AG20443 (cell line): ENCODE data around the gene ACTR3.
"Not testable (repeated sequence)": the region's sequence is repeated elsewhere in the genome, so short reads cannot be mapped to it uniquely, and the experiment has no call there.

Source experiments
- DNase-seq: peaks from one replicate; pipeline ENCODE4 v3.0.0; 2012; ENCODE audit warnings: low spot score, mixed read lengths

The ACTR3 gene

DNA sequence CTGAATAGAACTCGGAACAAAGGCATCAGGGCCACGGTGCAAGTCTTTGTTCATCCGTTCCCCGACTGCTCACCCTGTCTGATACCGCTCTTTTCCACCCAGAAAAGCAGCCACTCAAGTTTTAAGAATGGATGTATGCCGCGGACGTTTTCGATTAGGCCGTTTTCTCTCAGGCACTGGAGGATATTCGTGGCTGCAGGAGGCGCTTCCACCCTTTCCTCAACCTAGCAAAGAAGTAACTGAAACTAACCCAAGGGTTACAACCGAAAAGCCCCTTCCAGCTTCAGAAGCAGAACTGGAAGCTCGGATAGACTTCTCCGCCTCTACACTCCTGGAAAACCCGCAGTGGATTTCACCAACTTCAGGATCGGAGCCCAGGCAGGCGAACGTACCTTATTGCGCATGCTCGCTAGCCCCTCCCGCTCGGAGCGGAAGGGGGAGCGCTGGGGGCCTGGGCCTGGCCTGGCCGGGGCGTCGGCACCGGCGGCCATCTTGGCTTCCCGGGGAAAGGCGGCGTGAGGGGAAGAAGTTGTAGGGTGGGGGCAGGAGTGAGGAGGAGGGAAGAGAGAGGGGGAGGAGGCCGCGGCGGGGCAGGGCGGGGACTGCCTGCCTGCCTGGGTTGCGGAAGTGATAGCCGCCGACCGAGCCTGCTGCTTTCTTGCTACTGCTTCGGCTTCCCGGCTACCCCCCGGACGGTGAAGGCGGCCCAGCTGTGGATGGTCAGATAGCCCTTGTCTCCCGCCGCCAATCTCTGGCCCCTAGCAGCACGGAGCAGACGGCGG lies at the start of gene ACTR3:
Gene ACTR3, plus strand, starts transcription at position 619 of the 782 bp plus-strand sequence. CDS start 191 bp downstream, outside the sequence.
- peak; percentile 97 for DNase-seq

DNA sequence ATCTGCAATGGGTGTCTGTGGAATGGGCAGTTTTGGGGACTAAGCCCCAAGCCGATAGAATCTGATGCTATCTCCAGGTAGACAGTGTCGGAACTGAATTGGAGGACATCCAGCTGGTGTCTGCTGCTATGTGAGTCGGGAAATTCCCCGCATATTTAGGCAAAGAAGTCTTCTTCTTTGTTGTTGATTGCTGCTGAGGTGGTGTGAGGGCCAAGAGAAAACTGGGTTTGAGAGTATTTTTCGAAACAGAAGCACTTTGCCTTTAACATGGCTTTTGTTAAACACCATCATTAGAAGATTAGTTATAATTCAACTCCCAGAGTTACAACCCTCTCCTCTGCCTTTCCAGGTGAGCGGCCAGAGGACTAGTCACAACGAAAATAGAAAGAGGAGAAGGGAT lies 49.4 kb upstream of the ACTR3 start:
- DNase-seq, result no peak

DNA sequence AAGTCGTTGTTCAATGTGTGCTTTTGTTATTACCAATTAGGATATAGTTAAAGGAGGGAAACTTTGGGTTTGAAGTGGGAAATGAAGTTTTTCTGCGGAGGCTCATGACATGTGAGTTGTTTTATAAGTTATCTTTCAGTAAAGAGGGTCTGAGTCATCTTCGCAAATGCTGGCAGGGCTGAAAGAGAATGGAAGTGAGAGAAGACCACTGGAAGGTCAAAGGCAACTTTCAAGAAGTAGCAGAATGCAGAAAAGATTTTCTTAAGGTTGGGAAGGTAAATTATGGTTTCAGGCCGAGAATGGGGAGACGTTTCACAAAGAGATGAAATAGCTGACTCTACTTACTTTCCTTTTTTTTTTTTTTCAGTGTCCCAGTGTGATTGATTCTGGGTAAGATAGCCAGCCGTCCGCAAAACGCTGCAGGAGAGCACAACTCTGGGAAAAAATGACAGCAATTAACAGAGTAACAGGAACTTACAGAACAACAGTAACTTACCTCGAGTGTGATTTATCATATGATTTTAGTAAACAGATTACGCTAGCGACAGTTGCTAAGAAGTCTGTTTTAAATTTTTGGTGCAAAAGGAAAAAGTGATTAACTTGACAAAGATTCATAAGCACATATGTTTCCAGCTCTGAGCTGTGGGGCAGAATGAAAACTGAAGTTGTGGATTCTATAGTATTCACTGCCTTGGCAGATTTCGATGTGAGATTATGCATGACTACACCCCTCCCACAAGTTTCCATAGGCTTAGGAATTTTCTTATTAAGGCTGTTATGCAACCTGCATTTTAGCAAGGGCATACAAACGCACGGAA lies 46.8 kb upstream of the ACTR3 start:
- peak; percentile 63 for DNase-seq

- not testable (repeated sequence) for DNase-seq
Observed at GRCh38 chr2:113843737-113844050, 46.2 kb upstream of the ACTR3 start.

DNA sequence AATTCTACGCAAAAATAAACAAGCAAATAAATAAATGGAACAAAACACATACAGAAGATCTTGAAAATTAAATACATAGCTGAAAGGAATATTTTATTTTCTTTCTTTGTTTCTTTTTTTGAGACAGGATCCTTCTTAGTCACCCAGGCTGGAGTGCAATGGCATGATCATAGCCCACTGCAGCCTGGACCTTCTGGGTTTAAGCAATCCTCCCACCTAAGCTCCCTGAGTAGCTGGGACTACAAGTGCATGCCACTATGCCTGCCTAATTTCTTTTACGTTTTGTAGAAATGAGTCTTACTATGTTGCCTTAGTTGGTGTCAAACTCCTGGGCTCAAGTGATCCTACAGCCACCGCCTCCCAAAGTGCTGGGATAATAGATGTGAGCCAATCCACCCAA lies 44.6 kb upstream of the ACTR3 start:
- no peak for DNase-seq

GRCh38 chr2:113845796-113846195 lies 44.1 kb upstream of the ACTR3 start:
- not testable (repeated sequence) for DNase-seq

DNA sequence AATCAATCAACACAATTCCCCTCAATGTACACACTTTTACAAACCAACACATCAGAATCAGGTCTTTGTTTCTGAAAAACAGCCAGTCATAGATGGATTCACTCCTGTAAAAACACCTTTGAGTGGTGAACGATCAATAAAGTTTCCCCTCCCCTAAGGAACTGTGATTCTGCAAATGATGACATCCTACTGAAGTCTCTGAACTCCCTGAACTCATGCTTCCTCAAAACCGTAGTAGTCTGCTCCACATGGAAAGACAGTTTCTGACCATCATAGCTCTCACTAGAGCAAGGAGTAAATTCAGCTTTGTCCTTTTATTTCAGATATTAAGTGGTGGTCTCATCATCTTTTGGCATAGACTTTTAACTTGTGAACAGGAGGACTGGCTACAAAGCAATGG lies 43.5 kb upstream of the ACTR3 start:
- no peak for DNase-seq

- DNase-seq, result peak; percentile 70
Observed at GRCh38 chr2:113847144-113847543, 42.7 kb upstream of the ACTR3 start.

GRCh38 chr2:113848758-113849415 lies 41.0 kb upstream of the ACTR3 start:
- DNase-seq, result peak; percentile 22

DNA sequence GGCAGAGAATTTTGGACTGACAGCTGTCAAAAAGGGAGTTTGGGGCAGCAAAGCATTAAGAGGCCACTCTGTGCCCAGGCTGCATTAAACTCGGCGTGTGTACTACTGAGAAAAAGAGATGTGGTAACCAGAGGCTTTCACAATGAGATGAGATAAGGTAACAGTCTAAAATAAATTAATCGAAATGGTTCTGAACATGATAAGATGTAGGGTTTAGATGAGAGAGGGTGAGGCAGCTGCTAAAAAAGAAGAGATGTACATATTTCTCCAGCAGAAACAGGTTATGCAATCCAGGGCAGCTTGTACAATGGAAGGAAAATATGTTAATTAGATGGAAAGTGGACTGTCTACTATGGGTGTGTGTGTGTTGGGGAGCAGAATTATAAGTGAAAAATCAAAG lies 39.2 kb upstream of the ACTR3 start:
- no peak for DNase-seq

DNA sequence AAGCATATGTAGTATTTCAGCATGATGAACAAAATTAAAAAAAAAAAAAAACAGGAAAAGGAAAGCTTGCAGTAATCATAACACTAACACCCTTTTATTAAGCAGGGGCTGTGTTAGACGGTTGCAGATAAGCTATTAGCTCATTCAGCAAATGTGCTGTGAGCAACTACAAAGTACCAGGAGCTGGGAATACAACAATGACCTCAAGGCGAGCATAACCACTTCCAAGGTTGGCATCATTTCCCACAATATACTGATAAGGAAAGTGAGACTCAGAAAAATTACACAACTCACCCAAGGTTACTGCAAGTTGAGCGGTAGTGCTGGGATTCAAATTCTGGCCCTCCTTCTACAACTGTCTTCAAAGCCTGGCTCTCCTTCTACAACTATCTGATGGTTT lies 38.2 kb upstream of the ACTR3 start:
- DNase-seq, result no peak

DNA sequence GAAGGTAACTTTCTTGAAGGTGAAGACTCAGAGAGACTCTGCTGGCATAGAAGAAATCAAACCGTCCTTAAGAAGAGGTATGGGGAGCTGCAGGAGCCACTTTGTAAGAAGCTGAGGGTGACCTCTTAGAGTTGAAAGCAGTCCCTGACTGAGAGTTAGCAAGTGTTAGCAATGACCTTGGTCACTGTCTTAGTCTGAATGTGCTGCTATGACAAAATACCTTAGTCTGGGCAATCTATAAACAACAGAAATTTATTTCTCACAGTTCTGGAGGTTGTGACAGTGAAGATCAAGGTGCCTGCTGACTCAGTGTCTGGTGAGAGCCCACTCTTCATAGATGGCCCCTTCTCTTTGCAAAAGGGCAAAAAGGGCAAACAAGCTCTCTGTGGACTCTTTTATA lies 35.7 kb upstream of the ACTR3 start:
- no peak for DNase-seq

DNA sequence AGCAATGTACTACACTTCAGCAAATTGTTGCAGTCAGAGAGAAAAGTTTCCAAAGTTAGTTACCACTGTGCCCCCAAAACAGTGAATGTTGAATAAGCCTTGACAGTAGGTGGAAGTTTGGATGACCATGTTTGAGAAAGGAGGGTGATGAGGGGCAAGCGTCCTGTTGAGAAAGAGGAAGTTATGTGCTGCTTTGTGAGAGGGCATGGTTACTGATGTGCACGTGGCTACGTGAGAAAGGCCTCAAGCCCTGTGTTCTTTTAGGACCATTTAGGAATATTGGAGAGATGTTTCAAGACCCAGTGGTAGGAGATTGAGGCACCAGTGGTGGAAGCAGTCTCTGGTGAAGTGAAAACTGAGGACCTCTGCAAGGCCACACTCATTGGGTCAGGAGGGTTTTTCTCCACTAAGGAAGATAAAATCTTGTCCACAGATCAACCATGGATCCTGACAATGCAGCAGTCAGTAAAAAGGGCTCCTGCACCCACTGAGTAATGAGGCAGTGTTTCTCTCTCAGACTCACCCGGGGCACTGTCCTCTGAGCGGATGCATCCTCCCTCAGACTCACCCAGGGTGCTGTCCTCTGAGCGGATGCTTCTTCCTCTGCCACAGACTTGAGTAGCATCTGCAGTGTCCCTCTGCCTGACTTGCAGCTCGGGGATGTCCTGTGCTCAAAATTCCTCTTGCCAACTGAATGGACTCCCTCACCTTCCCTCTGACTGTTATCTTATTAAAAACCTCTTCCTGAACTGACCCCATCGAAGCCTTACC lies 34.7 kb upstream of the ACTR3 start:
- no peak for DNase-seq

DNA sequence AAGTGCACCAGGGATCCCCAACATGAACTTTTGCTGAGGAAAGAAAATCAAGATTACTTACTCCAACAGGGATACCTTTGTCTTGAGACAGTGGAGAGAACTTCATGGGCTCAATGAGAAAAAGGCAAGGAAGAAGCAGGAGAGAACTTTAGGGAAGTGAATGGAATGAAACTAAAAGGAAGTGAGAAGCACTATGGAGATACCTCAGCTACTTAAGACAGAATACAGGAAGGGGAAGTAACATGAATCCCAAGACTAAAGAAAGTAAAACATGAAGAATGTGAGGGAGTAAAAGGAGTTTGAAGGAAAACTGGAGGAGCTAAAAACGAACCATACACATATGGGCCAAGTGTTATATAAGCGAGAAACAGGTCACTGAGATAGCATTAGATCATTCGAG lies 32.4 kb upstream of the ACTR3 start:
- DNase-seq, result no peak

DNA sequence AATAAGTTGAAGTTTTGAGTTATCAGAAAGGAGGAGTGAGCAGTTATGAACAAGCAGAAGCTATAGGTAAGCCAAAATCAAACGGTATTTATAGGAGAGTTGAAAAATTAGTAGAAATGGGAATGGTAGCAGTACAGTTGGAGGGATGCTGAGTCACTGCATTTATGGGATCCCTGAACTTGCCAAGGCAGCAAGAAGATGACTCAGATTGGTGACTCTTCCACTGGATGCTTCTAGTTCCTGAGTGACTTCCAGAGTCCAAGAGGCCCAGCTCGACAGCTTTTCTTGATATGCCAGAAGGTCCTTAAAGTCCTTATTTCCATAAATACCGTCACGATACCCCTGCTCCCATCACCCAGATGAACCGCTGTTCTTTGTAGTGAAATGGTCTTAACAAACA lies 31.1 kb upstream of the ACTR3 start:
- DNase-seq, result peak; percentile 91

DNA sequence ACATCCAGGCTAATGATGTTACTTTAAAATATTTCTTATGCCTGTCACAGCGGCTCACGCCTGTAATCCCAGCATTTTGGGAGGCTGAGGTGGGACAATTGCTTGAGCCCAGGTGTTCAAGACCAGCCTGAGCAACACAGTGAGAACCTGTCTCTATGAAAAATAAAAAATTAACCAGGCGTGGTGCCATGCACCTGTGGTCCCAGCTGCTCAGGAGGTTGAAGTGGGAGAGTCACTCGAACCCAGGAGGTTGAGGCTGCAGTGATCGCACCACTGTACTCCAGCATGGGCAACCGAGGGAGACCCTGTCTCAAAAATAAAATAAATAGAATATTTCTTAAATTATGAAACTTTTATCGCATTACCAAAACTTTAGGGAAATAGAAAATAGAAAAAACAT lies 28.1 kb upstream of the ACTR3 start:
- no peak for DNase-seq

DNA sequence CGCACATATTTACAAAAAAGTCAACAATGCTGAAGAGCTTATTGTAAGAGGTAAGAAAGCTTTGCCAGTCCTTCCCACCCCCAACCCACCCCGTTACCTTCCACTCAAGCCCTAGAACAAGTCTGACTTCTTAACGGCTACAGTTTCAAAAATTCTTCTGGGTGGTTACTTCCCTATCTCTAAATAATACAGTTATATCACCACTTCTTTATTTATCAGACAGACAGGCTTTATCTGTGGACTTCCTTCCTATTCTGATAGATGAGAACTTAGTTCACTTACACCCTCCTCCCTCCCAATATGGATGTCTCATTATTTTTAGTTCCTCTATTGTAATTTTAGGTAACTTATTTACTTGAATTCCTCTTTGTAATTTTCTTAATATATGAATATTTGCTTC lies 26.7 kb upstream of the ACTR3 start:
- DNase-seq, result no peak

GRCh38 chr2:113867571-113867970 lies 22.3 kb upstream of the ACTR3 start:
- DNase-seq, result no peak

DNA sequence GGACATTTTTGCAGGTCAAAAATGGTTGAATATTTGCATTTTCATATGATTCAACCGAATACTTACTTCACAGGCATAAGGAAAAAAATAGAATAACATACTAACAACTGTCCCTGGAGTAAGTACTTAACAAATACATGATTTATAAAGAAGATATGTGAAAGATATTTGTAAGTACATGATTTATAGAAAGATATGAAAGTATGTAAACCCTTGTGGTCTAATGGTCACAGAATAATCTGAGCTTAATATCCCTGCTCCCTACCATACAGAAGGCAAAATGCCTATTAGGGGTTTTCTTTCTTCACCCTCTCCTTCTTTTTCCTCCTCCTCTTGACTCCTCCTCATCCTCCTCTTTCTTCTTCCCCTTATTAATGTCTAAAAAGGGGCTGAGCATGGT lies 20.6 kb upstream of the ACTR3 start:
- DNase-seq, result no peak

DNA sequence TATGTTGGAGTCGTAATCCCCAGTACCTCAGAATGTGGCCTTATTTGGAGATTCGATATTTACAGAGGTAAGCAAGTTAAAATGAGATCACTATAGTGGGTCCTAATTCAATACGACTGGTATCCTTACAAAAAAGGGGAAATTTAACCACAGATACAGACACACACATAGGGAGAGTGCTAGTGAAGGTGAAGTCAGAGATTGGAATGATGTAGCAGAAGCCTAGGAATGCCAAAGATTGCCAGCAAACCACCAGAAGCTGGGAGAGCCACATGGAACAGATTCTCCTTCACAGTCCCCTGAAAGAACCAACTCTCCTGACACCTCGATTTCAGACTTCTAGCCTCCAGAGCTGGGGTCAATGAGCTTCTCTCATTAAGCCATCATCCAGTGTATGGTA lies 17.7 kb upstream of the ACTR3 start:
- DNase-seq, result peak; percentile 72

DNA sequence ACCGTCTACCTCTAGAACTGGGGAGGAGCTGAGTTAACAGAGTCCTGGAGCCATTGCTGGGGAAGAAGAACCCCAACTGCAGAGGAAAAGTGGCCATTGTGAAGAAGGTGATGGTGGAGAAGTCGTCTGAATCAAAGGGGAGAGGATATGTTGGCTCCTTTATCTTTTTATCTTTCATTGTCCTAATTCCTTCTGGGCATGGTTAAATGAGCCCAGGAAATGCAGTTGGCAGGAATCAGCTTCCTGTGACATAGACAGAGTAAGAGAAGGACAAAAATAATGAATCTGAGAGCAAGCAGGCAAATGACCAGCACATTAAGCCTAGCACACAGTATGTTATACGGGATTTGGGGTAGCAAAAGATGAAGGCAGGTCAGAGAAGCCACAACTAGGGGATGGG lies 16.0 kb upstream of the ACTR3 start:
- no peak for DNase-seq

DNA sequence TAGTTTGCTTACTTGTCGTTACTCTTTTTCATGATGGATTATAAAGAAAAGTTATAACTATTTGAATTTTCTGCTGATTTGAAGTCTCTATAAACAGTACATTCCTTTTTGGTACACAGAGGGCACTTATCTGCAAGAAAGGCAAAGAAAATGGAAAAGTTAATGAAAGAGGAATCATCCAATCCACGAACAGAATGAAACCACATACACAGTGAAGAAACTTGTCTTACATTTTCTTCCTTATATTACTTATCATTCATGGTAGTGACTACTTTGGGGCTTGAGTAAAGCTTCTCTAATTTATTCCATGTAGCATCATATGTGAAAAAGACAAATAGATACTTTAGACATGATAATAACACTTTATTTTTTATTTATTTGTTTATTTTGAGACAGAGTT lies 14.8 kb upstream of the ACTR3 start:
- DNase-seq, result no peak
